Kidney epithelial cell (primary cell): ENCODE results near the gene STK32B. TPM values are rescaled to one million over a fixed set of nuclear protein-coding genes. Genes with fewer than 3 reads are reported as not detected.
A peak's percentile ranks its signal among the peaks of the same experiment; 100 is the strongest.

Experiments
- DNase-seq: peaks from one replicate; pipeline ENCODE4 v3.0.0-alpha.2; 2010; ENCODE audit warnings: low read depth
- H3K27me3 ChIP-seq: 2 replicates; pipeline ENCODE4 v1.6.0; 2011; ENCODE audit warnings: low read length; ENCODE audit not compliant: control insufficient read depth, insufficient read depth
- H3K36me3 ChIP-seq: 2 replicates; pipeline ENCODE4 v1.5.1; 2011; ENCODE audit warnings: low read length; ENCODE audit not compliant: control insufficient read depth, insufficient read depth
- H3K4me3 ChIP-seq: 2 replicates; pipeline ENCODE4 v1.5.1; 2011; ENCODE audit warnings: low read depth, mild to moderate bottlenecking, control low read depth, low read length
- total RNA-seq: library from RNA; depleted of rRNA; stranded (reverse); fragments of >200 nt; gene quantifications from 2 replicates; pipeline ENCODE4 v1.2.3, GENCODE V29; 2015
- TF ChIP-seq, protein P1 (sequence below): IDR thresholded peaks from 2 replicates; pipeline ENCODE4 v1.5.1; 2011; ENCODE audit warnings: mild to moderate bottlenecking, moderate library complexity, low read length, control low read depth, inconsistent platforms; ENCODE audit not compliant: insufficient read depth, poor library complexity, severe bottlenecking

STK32B gene
- total RNA-seq, 1 donor from 2014 or later: 3.6 TPM

DNA sequence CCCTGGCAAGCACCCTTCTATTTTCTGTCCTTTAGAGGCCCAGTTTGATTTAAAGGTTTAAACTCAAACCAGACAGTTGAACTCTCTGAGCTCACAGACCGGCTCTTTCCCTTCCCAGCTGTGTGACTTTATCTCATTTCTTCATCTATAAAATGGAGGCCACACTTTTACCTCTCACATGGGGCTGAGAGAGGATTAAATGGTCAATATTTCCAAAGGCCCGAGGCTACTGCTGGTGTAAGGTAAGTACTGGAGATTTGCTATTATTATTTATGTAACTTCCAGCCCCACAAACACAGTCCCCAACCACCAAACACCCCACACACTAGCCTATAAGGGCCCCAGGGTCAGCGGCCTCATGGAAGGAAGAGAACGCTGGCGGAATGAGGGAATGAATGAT lies 18.5 kb upstream of the STK32B start:
- H3K36me3 ChIP-seq: no peaks in the 10 kb centered on the region
- TF ChIP-seq, protein P1, sequence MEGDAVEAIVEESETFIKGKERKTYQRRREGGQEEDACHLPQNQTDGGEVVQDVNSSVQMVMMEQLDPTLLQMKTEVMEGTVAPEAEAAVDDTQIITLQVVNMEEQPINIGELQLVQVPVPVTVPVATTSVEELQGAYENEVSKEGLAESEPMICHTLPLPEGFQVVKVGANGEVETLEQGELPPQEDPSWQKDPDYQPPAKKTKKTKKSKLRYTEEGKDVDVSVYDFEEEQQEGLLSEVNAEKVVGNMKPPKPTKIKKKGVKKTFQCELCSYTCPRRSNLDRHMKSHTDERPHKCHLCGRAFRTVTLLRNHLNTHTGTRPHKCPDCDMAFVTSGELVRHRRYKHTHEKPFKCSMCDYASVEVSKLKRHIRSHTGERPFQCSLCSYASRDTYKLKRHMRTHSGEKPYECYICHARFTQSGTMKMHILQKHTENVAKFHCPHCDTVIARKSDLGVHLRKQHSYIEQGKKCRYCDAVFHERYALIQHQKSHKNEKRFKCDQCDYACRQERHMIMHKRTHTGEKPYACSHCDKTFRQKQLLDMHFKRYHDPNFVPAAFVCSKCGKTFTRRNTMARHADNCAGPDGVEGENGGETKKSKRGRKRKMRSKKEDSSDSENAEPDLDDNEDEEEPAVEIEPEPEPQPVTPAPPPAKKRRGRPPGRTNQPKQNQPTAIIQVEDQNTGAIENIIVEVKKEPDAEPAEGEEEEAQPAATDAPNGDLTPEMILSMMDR: no peak
- DNase-seq: no peak
- H3K27me3 ChIP-seq: no peaks in the 10 kb centered on the region
- H3K4me3 ChIP-seq: no peak overlapping the region

DNA sequence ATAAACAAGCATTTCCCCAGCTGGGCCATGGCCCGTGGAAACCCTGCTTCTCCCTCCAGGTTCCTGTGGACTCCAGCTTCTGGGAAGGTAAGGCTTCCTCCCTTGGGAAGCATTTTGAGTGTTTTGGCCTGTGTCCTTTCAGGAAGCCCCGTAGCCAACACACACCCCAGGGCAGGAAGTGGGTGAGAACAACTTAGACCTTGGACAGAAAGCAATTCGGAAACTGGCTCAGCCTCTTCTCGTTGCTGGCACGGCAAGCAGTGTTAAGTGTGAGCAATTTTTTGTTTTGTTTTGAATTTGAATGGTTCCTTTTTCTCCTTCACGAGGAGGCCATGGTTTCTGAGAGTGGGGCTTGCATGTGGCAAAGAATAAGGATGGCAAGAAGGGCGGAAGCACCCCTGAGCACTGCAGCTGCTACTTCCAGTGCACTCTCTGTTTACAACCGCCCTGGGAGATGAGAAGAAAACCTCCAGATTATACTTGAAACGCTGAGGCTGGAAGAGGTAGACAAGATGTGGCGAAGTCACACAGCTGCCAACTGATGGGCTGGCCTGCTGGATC lies 17.9 kb upstream of the STK32B start:
- H3K4me3 ChIP-seq: no peak overlapping the region
- H3K36me3 ChIP-seq: no peaks in the 10 kb centered on the region
- TF ChIP-seq, protein P1: no peak
- no peak for DNase-seq
- H3K27me3 ChIP-seq: no peaks in the 10 kb centered on the region

DNA sequence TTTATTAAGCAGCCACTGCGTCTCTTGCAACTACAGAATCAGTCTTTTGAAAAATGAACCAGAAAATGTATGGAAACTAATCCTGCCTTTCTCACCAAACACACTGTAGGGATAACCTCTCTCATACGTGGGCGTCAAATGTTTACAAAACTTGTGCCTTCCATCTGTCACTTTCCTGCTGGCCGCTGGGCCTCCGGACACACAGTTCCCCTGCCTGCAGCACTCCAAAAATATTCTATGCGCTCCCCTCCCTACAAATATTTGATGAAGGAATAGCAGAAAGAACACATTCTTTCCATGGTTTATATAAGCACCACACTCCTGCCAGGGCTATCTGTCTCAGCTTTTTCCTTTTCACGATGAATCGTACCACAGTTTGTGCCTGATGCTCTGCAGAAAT lies 17.1 kb upstream of the STK32B start:
- H3K36me3 ChIP-seq: no peaks in the 10 kb centered on the region
- DNase-seq: no peak
- no peaks in the 10 kb centered on the region for H3K27me3 ChIP-seq
- TF ChIP-seq, protein P1: no peak
- H3K4me3 ChIP-seq: no peak overlapping the region

DNA sequence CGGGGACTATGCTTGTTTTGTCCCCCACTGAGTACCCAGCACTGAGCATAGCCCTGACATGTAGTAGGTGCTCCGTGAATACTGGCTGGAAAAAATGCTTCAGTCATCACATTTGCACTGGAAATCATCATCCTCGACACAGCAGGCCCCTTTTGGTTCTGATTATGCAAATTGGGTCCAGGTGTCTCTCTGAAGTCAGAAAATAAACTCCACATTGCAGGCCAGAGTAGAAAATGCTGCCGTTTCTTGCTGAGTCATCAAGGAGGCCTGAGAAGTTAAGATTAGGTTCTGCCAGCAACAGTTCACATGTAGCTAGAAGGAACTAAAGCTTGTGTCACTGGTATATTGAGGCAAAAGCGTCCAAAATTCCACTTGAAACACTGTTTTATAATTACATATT lies 15.0 kb upstream of the STK32B start:
- TF ChIP-seq, protein P1: no peak
- Histone ChIP-seq H3K36me3 (no peaks in the 10 kb centered on the region), H3K4me3 (no peak overlapping the region), H3K27me3 (no peaks in the 10 kb centered on the region)
- no peak for DNase-seq

DNA sequence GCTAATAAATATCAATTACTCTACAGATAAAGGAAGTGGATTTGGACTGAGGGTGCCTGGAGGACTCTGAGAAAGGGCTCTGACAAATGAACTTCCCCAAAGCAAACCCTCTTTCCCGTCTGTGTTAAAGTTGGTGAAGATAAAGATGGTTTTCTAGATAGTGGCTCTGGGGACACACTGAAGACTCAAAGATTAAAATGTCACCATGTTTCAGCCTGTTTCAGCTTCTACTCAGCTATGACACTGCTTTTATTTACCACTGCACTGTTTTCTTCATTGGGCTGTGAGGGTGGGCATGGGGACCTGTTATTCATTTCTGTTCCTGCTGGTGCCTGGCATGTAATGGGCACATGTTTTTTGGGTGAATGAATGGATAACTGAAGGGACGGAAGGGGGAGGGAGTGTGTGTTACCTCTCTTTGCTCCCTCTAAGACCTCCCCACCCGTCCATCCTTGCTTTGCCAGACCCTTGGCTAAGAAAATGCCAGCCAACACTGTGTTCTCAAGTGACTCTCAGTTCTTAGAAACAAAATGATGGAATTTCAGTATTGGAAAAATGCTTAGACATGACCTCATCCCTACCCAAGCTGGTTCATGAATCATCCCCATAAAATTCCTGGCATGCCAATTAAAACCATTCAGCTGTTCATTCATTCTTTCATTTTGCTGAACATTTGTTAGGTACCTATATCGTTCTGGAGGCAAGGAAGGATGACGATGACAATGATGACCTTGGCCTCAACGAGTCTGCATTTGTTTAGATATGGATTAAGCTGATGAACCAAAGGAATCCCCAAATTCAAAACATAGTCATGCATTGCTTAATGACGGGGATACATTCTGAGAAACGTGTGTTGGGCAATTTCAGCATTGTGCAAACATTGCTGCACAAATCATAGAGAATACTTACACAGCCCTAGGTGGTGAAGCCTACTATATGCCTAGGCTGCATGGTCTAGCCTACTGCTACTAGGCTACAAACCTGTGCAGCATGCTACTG lies 13.4 kb upstream of the STK32B start:
- TF ChIP-seq, protein P1: no peak
- Histone ChIP-seq H3K27me3 (no peaks in the 10 kb centered on the region), H3K4me3 (no peak overlapping the region), H3K36me3 (no peaks in the 10 kb centered on the region)
- peak; percentile 88 for DNase-seq
